HEK293 (cell line): ENCODE data around the gene SAMD4B.

Experiments used
- CTCF ChIA-PET: fragments of 350-600 bp; formaldehyde crosslinking; extraction: SDS; loops from one replicate; lab custom pipeline; 2021; ENCODE audit warnings: antibody characterized with exemption; lab: Yijun Ruan, JAX
- POLR2A ChIA-PET: fragments of 300-600 bp; formaldehyde crosslinking; extraction: SDS; loops from one replicate; lab custom pipeline; 2020; ENCODE audit warnings: antibody characterized with exemption, inconsistent platforms; lab: Yijun Ruan, JAX
- H3K27ac ChIP-seq: fragments of 200-500 bp; sonication (Bioruptor generic); 2 replicates; pipeline ENCODE4 v1.5.1; 2014; ENCODE audit warnings: low read depth, low read length, control low read depth, inconsistent platforms; ENCODE audit errors: extremely low read depth
- H3K36me3 ChIP-seq, 2 experiments: fragments of 200-500 bp in 1 of 2; sonication (Bioruptor generic) in 1 of 2; 1 replicate in 1 of 2; 2 replicates in 1 of 2; pipeline ENCODE4 v1.5.1; 2014 to 2017; ENCODE audit warnings: inconsistent platforms in 2 of 2, low read length in 2 of 2; ENCODE audit not compliant: control insufficient read depth in 2 of 2, insufficient read depth in 1 of 2
- H3K4me1 ChIP-seq: fragments of 200-500 bp; sonication (Bioruptor generic); 2 replicates; pipeline ENCODE4 v1.5.1; 2014; ENCODE audit warnings: mild to moderate bottlenecking, low read length, inconsistent platforms; ENCODE audit not compliant: control insufficient read depth, insufficient read depth
- H3K4me3 ChIP-seq: 2 replicates; pipeline ENCODE4 v1.5.1; 2011; ENCODE audit warnings: low read depth, mild to moderate bottlenecking, control low read depth, low read length, moderate library complexity
- H3K9me3 ChIP-seq: fragments of 200-500 bp; sonication (Bioruptor generic); 2 replicates; pipeline ENCODE4 v1.5.1; 2014; ENCODE audit warnings: low read depth, low read length, inconsistent platforms; ENCODE audit not compliant: control insufficient read depth, insufficient read depth
- BCL11A ChIP-seq: fragments of 450-650 bp; formaldehyde crosslinking; IDR thresholded peaks from 2 replicates; pipeline ENCODE4 v1.5.1; 2016; ENCODE audit warnings: low read depth, missing biosample characterization, missing genetic modification characterization
- KLF10 ChIP-seq: fragments of 450-650 bp; IDR thresholded peaks from 2 replicates; pipeline ENCODE4 v1.5.1; 2018; ENCODE audit warnings: missing biosample characterization, mild to moderate bottlenecking, missing genetic modification characterization
- MYNN ChIP-seq: fragments of 450-650 bp; formaldehyde crosslinking; IDR thresholded peaks from 2 replicates; pipeline ENCODE4 v1.5.1; 2016; ENCODE audit warnings: missing biosample characterization, missing genetic modification characterization, borderline replicate concordance
- PRDM2 ChIP-seq: fragments of 450-650 bp; formaldehyde crosslinking; IDR thresholded peaks from 2 replicates; pipeline ENCODE4 v1.5.1; 2016; ENCODE audit warnings: missing biosample characterization, missing genetic modification characterization, borderline replicate concordance
- REST ChIP-seq: fragments of 450-650 bp; formaldehyde crosslinking; IDR thresholded peaks from 2 replicates; pipeline ENCODE4 v1.5.1; 2016; ENCODE audit warnings: missing biosample characterization, missing genetic modification characterization
- ZBTB26 ChIP-seq: fragments of 450-650 bp; formaldehyde crosslinking; optimal IDR thresholded peaks from 2 replicates; pipeline ENCODE3; 2016; ENCODE audit warnings: missing biosample characterization, mild to moderate bottlenecking, missing genetic modification characterization
- ZBTB7A ChIP-seq: fragments of 450-650 bp; formaldehyde crosslinking; IDR thresholded peaks from 2 replicates; pipeline ENCODE4 v1.5.1; 2016; ENCODE audit warnings: low read depth, missing biosample characterization, missing genetic modification characterization
- ZNF121 ChIP-seq: fragments of 450-650 bp; formaldehyde crosslinking; IDR thresholded peaks from 2 replicates; pipeline ENCODE4 v1.5.1; 2016; ENCODE audit warnings: missing biosample characterization, missing genetic modification characterization
- ZNF16 ChIP-seq: fragments of 450-650 bp; formaldehyde crosslinking; IDR thresholded peaks from 2 replicates; pipeline ENCODE4 v1.5.1; 2016; ENCODE audit warnings: low read depth, missing biosample characterization, missing genetic modification characterization
- ZNF2 ChIP-seq: fragments of 450-650 bp; formaldehyde crosslinking; IDR thresholded peaks from 2 replicates; pipeline ENCODE4 v1.5.1; 2016; ENCODE audit warnings: missing biosample characterization, missing genetic modification characterization
- ZNF239 ChIP-seq: fragments of 450-650 bp; formaldehyde crosslinking; IDR thresholded peaks from 2 replicates; pipeline ENCODE4 v1.5.1; 2016; ENCODE audit warnings: missing biosample characterization, missing genetic modification characterization
- ZNF350 ChIP-seq: fragments of 450-650 bp; formaldehyde crosslinking; IDR thresholded peaks from 2 replicates; pipeline ENCODE4 v1.5.0; 2017; ENCODE audit warnings: missing biosample characterization, mild to moderate bottlenecking, missing genetic modification characterization
- ZNF404 ChIP-seq: fragments of 450-650 bp; formaldehyde crosslinking; IDR thresholded peaks from 2 replicates; pipeline ENCODE4 v1.5.1; 2017; ENCODE audit warnings: missing biosample characterization, missing genetic modification characterization
- ZNF580 ChIP-seq: fragments of 450-650 bp; formaldehyde crosslinking; IDR thresholded peaks from 2 replicates; pipeline ENCODE4 v1.5.1; 2016; ENCODE audit warnings: missing biosample characterization, missing genetic modification characterization
- ZNF596 ChIP-seq: fragments of 450-650 bp; IDR thresholded peaks from 2 replicates; pipeline ENCODE4 v1.5.0; 2018; ENCODE audit warnings: missing biosample characterization, mild to moderate bottlenecking, missing genetic modification characterization, moderate library complexity
- ZNF600 ChIP-seq: fragments of 450-650 bp; formaldehyde crosslinking; IDR thresholded peaks from 2 replicates; pipeline ENCODE4 v1.5.1; 2016; ENCODE audit warnings: missing biosample characterization, missing genetic modification characterization
- ZNF610 ChIP-seq: fragments of 450-650 bp; formaldehyde crosslinking; IDR thresholded peaks from 2 replicates; pipeline ENCODE4 v1.5.1; 2016; ENCODE audit warnings: missing biosample characterization, missing genetic modification characterization, borderline replicate concordance
- ZNF621 ChIP-seq: fragments of 450-650 bp; formaldehyde crosslinking; IDR thresholded peaks from 2 replicates; pipeline ENCODE4 v1.5.1; 2017; ENCODE audit warnings: missing biosample characterization, missing genetic modification characterization
- ZNF645 ChIP-seq: fragments of 450-650 bp; formaldehyde crosslinking; IDR thresholded peaks from 2 replicates; pipeline ENCODE4; 2016; ENCODE audit warnings: missing biosample characterization, missing genetic modification characterization
- ZNF704 ChIP-seq: fragments of 450-650 bp; formaldehyde crosslinking; IDR thresholded peaks from 2 replicates; pipeline ENCODE4 v1.5.1; 2016; ENCODE audit warnings: missing biosample characterization, missing genetic modification characterization
- ZNF707 ChIP-seq: fragments of 450-650 bp; formaldehyde crosslinking; IDR thresholded peaks from 2 replicates; pipeline ENCODE4 v1.5.1; 2016; ENCODE audit warnings: missing biosample characterization, missing genetic modification characterization
- ZNF777 ChIP-seq: fragments of 450-650 bp; formaldehyde crosslinking; IDR thresholded peaks from 2 replicates; pipeline ENCODE4 v1.5.1; 2017; ENCODE audit warnings: missing biosample characterization, missing genetic modification characterization, borderline replicate concordance

SAMD4B gene

GRCh38 chr19:39390451-39390750, 48.2 kb downstream of the SAMD4B start (continued):
- TF ChIP-seq MYNN = no peak
- no peak for TF ChIP-seq ZNF704 (tag by site-specific recombination)
- no peak for TF ChIP-seq ZNF707
- TF ChIP-seq ZNF239 (tag by site-specific recombination) = no peak
- no peak for TF ChIP-seq ZNF580 (tag by site-specific recombination)

- Histone ChIP-seq H3K4me1 (peaks cover 17% of the 10 kb centered on the region), H3K9me3 (no peaks in the 10 kb centered on the region), H3K36me3 (peaks cover 60 to 68% of the 10 kb centered on the region in 2 experiments), H3K4me3 (peak within 1 kb of the TSS; percentile 68), H3K27ac (peak within 1 kb of the TSS; percentile 97)
- ChIA-PET CTCF (interaction anchor here (0.6 to 2.5 kb wide), 17 partner anchors 11 to 1156 kb away, joined by 3 to 29 read pairs (median 4); partner anchors contain the start of genes PLEKHG2, SAMD4B and SARS2), POLR2A (interaction anchor here (0.5 to 5.3 kb wide), 37 partner anchors 8 to 1017 kb away, joined by 3 to 175 read pairs (median 5); partner anchors contain the start of genes EID2, EID2B, GGN and PAK4)
- peak; percentile 100 for TF ChIP-seq ZBTB7A
- TF ChIP-seq ZNF121 (tag by site-specific recombination) = no peak; the same call in none of the 2 replicates
- TF ChIP-seq ZNF16 = no peak
- peak; percentile 96; the same call in 1 of the 2 replicates for TF ChIP-seq ZNF777 (tag by site-specific recombination)
- peak; percentile 73; the same call in 1 of the 2 replicates for TF ChIP-seq REST
- TF ChIP-seq ZNF621 (tag by site-specific recombination) = no peak
- peak; percentile 97 for TF ChIP-seq ZNF2 (tag by site-specific recombination)
- no peak for TF ChIP-seq ZNF350 (tag by site-specific recombination)
- TF ChIP-seq BCL11A = peak; percentile 45; the same call in 1 of the 2 replicates
- peak; percentile 69; the same call in 1 of the 2 replicates for TF ChIP-seq PRDM2 (tag by site-specific recombination)
- no peak for TF ChIP-seq ZNF404 (tag by site-specific recombination)
- no peak; the same call in 1 of the 2 replicates for TF ChIP-seq ZNF610 (tag by site-specific recombination)
- no peak for TF ChIP-seq ZNF596 (tag by site-specific recombination)
- peak; percentile 98 for TF ChIP-seq ZNF580 (tag by site-specific recombination)
- TF ChIP-seq KLF10 = peak; percentile 62
- no peak for TF ChIP-seq ZNF645 (tag by site-specific recombination)
- TF ChIP-seq ZNF600 = peak; percentile 100
- peak; percentile 85 for TF ChIP-seq ZBTB26 (tag by site-specific recombination)
Observed at GRCh38 chr19:39390751-39391437, 48.7 kb downstream of the SAMD4B start, which contains the start of the genes MED29 and PAF1. TSS of gene MED29 (plus strand) at chr19:39391378. CDS start at chr19:39391423, 45 bp downstream. TSS of gene PAF1 (minus strand) at chr19:39391106. CDS start at chr19:39390864, 242 bp downstream.
